ENCODE data around the gene BSND.

Gene BSND

DNA sequence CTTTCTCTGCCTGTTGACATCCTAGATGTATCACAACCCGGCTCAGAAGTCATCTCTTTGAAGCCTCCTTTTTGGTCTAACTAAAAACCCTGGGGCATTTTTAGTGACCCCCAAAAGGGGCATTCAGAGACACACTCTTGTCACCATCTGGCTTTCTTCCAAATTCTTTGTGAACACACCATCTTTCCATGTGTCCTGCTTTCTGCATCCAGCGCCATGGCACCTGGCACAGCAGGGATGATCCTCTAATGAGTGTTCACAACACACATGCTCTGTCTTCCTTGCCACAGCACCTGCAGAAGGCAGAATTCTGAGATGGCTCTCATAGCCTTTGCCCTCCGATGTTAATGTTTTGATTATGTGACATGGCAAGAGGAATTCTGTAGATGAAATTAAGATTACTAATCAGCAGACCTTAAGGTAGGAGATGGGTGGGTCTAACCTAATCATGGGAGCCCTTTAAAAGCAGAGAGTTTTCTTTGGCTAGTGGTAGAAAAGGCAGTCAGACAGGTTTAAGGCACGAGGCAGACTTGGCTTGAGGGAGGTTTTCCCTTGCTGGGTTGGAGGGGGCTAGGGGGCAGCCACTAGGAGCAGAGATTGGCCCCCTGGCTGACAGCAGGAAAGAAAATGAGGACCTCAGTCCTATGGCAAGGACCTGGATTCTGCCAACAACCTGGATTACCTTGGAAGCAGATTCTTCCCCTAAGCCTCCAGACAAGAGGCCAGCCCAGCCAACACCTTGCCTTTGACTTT is 23.2 kb upstream of the BSND start (continued):
- TF ChIP-seq, protein P1, sequence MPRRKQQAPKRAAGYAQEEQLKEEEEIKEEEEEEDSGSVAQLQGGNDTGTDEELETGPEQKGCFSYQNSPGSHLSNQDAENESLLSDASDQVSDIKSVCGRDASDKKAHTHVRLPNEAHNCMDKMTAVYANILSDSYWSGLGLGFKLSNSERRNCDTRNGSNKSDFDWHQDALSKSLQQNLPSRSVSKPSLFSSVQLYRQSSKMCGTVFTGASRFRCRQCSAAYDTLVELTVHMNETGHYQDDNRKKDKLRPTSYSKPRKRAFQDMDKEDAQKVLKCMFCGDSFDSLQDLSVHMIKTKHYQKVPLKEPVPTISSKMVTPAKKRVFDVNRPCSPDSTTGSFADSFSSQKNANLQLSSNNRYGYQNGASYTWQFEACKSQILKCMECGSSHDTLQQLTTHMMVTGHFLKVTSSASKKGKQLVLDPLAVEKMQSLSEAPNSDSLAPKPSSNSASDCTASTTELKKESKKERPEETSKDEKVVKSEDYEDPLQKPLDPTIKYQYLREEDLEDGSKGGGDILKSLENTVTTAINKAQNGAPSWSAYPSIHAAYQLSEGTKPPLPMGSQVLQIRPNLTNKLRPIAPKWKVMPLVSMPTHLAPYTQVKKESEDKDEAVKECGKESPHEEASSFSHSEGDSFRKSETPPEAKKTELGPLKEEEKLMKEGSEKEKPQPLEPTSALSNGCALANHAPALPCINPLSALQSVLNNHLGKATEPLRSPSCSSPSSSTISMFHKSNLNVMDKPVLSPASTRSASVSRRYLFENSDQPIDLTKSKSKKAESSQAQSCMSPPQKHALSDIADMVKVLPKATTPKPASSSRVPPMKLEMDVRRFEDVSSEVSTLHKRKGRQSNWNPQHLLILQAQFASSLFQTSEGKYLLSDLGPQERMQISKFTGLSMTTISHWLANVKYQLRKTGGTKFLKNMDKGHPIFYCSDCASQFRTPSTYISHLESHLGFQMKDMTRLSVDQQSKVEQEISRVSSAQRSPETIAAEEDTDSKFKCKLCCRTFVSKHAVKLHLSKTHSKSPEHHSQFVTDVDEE (CRISPR knock-in tag; IDR thresholded peaks at IDR 0.05) = no peak
- TF ChIP-seq PPARA (CRISPR knock-in tag; IDR thresholded peaks at IDR 0.05; ENCODE audit: borderline replicate concordance) (no peak), ZC3H10 (CRISPR knock-in tag; IDR thresholded peaks at IDR 0.05) (no peak), SNAI2 (CRISPR knock-in tag; IDR thresholded peaks at IDR 0.05) (no peak)

DNA sequence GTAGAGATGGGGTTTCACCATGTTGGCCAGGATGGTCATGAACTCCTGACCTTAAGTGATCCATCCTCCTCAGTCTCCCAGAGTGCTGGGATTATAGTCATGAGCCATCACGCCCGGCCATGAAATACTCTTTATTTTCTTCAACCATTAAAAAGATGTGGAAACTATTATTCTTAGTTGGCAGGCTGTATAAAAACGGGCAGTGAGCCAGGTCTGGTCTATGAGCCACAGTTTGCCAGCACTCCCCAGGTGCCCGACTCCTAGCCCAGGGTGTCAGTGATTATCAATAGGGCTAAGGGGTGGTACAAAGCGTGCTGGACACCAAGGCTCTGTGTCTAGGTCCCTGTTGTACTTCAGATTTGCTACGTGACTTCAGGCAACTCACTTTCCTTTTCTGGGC is 22.0 kb upstream of the BSND start:
- TF ChIP-seq ZNF70 (CRISPR knock-in tag; IDR thresholded peaks at IDR 0.05) (no peak), TCF4 (CRISPR knock-in tag; IDR thresholded peaks at IDR 0.05; ENCODE audit: borderline replicate concordance) (no peak), OSR1 (CRISPR knock-in tag; IDR thresholded peaks at IDR 0.05) (no peak), BACH2 (CRISPR knock-in tag; IDR thresholded peaks at IDR 0.05; ENCODE audit: borderline replicate concordance) (no peak), ZFP30 (CRISPR knock-in tag; IDR thresholded peaks at IDR 0.05) (no peak), GLIS3 (CRISPR knock-in tag; IDR thresholded peaks at IDR 0.05) (no peak), ZNF8 (CRISPR knock-in tag; IDR thresholded peaks at IDR 0.05) (no peak), ZC3H10 (CRISPR knock-in tag; IDR thresholded peaks at IDR 0.05) (no peak), ARNTL (CRISPR knock-in tag; IDR thresholded peaks at IDR 0.05; ENCODE audit: borderline replicate concordance, low read depth) (no peak), ZFP3 (CRISPR knock-in tag; IDR thresholded peaks at IDR 0.05) (no peak), ISL1 (CRISPR knock-in tag; IDR thresholded peaks at IDR 0.05) (no peak), SNAI2 (CRISPR knock-in tag; IDR thresholded peaks at IDR 0.05) (no peak)
- TF ChIP-seq, protein P1 (CRISPR knock-in tag; IDR thresholded peaks at IDR 0.05) = no peak
- TF ChIP-seq, protein P2, sequence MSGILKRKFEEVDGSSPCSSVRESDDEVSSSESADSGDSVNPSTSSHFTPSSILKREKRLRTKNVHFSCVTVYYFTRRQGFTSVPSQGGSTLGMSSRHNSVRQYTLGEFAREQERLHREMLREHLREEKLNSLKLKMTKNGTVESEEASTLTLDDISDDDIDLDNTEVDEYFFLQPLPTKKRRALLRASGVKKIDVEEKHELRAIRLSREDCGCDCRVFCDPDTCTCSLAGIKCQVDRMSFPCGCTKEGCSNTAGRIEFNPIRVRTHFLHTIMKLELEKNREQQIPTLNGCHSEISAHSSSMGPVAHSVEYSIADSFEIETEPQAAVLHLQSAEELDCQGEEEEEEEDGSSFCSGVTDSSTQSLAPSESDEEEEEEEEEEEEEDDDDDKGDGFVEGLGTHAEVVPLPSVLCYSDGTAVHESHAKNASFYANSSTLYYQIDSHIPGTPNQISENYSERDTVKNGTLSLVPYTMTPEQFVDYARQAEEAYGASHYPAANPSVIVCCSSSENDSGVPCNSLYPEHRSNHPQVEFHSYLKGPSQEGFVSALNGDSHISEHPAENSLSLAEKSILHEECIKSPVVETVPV (CRISPR knock-in tag; IDR thresholded peaks at IDR 0.05) = no peak
- TF ChIP-seq, protein P3, sequence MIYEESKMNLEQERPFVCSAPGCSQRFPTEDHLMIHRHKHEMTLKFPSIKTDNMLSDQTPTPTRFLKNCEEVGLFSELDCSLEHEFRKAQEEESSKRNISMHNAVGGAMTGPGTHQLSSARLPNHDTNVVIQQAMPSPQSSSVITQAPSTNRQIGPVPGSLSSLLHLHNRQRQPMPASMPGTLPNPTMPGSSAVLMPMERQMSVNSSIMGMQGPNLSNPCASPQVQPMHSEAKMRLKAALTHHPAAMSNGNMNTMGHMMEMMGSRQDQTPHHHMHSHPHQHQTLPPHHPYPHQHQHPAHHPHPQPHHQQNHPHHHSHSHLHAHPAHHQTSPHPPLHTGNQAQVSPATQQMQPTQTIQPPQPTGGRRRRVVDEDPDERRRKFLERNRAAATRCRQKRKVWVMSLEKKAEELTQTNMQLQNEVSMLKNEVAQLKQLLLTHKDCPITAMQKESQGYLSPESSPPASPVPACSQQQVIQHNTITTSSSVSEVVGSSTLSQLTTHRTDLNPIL (CRISPR knock-in tag; IDR thresholded peaks at IDR 0.05; ENCODE audit: low read depth) = no peak
- no peak for ATAC-seq

DNA sequence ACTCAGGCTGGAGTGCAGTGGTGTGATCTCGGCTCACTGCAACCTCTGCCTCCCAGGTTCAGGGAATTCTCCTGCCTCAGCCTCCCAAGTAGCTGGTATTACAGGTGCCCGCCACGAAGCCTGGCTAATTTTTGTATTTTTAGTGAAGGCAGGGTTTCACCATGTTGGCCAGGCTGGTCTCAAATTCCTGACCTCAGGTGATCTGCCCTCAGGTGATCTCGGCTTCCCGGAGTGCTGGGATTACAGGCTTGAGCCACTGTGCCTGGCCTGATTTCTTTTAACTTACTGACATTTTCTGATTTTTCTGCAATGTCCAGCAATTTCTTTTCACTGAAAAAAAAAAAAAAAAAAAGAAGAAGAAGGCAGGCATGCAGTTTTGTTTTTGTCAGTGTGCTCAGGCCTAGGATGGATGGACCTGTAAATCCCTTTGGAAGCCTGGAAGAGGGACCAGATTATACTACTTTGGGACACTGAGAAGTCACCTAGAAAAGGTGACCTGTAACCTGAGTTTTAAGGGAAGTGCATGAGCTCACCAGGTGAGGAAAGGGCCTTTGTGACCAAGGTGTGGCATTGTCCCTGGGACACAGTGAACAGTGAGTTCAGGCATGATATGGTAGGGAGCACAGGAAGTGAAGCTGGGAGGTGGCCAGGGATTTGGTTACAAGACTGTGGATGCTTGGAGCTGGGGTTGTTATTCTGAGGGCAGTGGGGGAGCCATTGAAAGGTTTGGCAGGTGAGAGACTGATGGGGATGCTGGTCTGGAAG is 21.0 kb upstream of the BSND start:
- ATAC-seq = no peak
- TF ChIP-seq PPARA (CRISPR knock-in tag; IDR thresholded peaks at IDR 0.05; ENCODE audit: borderline replicate concordance) = no peak
- TF ChIP-seq ARNTL (CRISPR knock-in tag; IDR thresholded peaks at IDR 0.05; ENCODE audit: borderline replicate concordance, low read depth) = no peak
- TF ChIP-seq, protein P2 (CRISPR knock-in tag; IDR thresholded peaks at IDR 0.05) = no peak
- no peak for TF ChIP-seq RARB (CRISPR knock-in tag; IDR thresholded peaks at IDR 0.05)
- TF ChIP-seq, protein P4, sequence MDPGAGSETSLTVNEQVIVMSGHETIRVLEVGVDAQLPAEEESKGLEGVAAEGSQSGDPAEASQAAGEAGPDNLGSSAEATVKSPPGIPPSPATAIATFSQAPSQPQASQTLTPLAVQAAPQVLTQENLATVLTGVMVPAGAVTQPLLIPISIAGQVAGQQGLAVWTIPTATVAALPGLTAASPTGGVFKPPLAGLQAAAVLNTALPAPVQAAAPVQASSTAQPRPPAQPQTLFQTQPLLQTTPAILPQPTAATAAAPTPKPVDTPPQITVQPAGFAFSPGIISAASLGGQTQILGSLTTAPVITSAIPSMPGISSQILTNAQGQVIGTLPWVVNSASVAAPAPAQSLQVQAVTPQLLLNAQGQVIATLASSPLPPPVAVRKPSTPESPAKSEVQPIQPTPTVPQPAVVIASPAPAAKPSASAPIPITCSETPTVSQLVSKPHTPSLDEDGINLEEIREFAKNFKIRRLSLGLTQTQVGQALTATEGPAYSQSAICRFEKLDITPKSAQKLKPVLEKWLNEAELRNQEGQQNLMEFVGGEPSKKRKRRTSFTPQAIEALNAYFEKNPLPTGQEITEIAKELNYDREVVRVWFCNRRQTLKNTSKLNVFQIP (CRISPR knock-in tag; IDR thresholded peaks at IDR 0.05; ENCODE audit: borderline replicate concordance, low read depth) = no peak
- TF ChIP-seq, protein P1 (CRISPR knock-in tag; IDR thresholded peaks at IDR 0.05) = no peak
- no peak for TF ChIP-seq ISL1 (CRISPR knock-in tag; IDR thresholded peaks at IDR 0.05)
- no peak for TF ChIP-seq SNAI2 (CRISPR knock-in tag; IDR thresholded peaks at IDR 0.05)
- TF ChIP-seq ZNF565 (CRISPR knock-in tag; conservative IDR thresholded peaks at IDR 0.05; ENCODE audit: low read depth) = no peak
- TF ChIP-seq ZNF70 (CRISPR knock-in tag; IDR thresholded peaks at IDR 0.05) = no peak
- no peak for TF ChIP-seq ZFP3 (CRISPR knock-in tag; IDR thresholded peaks at IDR 0.05)
- no peak for TF ChIP-seq ZFP30 (CRISPR knock-in tag; IDR thresholded peaks at IDR 0.05)
- TF ChIP-seq ZNF8 (CRISPR knock-in tag; IDR thresholded peaks at IDR 0.05) = no peak
- no peak for TF ChIP-seq BACH2 (CRISPR knock-in tag; IDR thresholded peaks at IDR 0.05; ENCODE audit: borderline replicate concordance)
